Stimulated activated CD4-positive, alpha-beta T cell treated with anti-CD3 and anti-CD28 coated beads, Interleukin-4, amount 100 ng/mL, for 1 hour (primary cell): ENCODE data around the gene NPEPL1.
"Not testable (repeated sequence)": the region's sequence is repeated elsewhere in the genome, so short reads cannot be mapped to it uniquely, and the experiment has no call there.

Experiments
- DNase-seq: peaks from one replicate; pipeline ENCODE4 v3.0.0-alpha.2; 2020

NPEPL1 gene, protein sequence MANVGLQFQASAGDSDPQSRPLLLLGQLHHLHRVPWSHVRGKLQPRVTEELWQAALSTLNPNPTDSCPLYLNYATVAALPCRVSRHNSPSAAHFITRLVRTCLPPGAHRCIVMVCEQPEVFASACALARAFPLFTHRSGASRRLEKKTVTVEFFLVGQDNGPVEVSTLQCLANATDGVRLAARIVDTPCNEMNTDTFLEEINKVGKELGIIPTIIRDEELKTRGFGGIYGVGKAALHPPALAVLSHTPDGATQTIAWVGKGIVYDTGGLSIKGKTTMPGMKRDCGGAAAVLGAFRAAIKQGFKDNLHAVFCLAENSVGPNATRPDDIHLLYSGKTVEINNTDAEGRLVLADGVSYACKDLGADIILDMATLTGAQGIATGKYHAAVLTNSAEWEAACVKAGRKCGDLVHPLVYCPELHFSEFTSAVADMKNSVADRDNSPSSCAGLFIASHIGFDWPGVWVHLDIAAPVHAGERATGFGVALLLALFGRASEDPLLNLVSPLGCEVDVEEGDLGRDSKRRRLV

DNA sequence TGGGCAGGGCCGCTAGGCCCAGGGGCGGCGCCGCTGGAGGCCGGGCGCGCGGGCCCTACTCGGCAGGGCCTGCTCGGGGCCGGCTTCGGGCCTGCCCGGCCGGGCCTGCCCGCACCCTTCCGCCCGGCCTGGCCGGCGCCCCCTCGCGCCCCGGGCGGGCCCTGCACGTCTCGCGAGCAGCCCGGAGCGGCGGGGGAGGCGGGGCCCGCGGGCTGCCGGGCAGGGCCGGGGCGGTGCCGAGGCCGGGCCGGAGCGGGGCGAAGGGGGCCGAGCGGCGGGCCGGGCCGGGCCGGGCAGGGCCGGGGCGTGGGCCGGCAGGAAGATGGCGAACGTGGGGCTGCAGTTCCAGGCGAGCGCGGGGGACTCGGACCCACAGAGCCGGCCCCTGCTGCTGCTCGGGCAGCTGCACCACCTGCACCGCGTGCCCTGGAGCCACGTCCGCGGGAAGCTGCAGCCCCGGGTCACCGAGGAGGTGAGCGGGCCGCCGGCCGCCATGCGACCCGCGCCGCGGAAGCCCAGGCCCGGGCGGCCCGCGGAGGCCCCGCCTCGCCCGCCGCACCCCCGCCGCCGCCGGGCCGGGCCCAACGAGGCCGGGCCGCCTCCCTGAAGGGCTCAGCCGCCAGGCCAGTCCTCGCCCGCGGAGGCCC, at the start of gene NPEPL1:
Gene NPEPL1, plus strand, starts transcription at position 222 of the 647 bp plus-strand sequence. Its CDS starts 101 bp downstream, at position 323.
- peak; percentile 71 for DNase-seq

DNA sequence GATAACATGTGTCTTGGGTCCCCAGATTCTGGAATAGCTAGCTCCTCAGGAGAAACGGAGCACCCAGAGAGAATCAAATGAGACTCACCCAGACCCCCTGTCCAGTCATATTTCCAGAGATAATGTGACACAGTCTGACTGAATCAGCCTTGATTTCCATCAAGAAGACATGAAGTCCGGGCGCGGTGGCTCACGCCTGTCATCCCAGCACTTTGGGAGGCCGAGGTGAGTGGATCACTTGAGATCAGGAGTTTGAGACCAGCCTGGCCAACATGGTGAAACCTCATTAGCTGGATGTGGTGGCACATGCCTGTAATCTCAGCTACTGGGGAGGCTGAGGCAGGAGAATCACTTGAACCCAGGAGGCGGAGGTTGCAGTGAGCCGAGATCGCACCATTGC, 49.7 kb upstream of the NPEPL1 start:
- not testable (repeated sequence) for DNase-seq

DNA sequence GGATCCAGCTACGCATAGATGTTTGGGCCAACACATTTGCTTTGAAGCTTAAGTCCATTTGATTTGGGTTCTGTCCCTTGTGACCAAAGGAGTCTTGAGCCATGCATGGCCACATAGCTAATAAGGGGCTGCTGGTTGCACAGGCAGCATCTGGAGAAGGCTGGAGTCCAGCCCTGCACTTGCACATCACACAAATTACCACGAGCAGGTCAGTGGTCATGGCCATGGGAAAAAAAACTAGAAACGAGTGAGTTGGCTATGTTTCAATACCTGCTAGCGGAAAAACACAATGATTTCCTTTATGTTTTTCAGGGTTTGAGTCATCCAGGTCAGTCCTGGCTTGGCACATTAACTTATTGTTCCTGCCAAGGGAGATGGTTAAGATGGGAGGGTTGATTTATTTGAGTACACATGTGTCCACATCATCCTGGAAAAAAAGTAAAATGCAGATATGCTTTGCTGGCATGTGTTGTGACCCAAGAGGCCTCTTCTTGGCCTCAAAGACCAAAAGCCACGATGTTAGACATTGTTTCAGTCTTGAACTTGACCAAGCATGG, 47.1 kb upstream of the NPEPL1 start:
- DNase-seq, result no peak

DNA sequence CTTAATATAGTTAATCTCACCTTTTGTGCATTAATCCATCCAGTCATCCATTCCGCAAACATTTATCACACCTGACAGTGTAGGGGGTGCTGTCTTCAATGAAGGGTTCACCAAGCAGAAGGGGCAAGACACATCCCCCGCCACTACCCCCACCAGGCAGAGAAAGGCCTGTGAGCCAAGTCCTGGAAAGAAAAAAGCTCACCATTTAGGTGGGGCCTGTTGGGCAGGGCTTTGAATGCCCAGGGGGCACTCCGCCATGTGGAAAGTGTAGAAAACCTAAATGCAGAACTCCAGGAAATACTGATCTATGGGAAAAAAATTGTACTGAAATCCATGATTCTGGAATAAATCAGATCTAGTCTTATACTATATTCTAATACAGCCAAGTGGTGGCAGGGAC, 46.3 kb upstream of the NPEPL1 start:
- DNase-seq, result no peak

DNA sequence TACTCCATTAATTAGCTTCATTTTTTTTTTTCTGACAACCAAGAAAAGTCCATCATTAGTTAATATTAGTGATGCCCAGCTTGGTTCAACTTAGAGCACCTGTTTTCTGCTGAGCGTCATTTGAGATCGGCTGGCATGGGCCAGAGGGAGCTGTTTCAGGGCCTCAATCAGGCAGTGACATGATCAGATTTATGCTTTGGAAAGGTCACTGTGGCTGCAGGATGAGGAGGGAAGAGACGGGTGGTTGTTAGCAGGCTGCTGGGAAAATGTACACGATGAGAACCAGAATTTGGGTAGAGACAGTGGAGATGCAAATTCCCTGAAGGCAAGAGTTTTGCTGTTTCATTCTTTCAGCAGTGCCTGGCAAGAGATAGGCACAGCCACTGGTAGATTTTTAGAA, 45.9 kb upstream of the NPEPL1 start:
- DNase-seq, result no peak

DNA sequence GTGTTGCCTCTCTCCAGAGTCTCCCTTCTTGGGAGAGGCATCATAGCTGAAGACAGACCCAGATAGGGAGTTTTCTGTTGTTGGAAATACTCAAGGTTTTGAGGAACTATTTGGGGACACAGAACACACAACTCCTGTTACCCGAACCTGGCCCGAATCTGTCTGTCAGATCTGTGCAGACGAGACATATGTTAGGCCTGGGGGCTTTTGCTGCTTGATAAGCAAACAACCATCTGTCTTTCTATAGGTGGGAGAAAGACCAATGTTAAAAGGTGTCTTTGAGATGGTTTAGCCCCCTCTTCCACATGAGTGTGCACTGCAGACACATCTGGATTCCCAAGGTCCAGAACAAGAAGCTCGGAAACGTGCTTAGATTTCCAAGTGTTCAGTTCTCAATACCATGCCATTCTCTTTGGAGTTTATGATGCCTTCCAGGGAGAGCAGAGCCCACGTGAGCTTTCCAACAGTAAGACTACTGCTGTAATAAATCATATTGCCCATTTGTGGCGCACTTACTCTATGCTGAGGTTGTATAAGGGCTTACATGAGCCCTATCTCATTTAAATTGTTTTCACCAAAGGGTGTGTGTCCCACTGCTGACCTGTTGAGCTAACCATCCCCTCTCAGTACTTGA, 45.3 kb upstream of the NPEPL1 start:
- DNase-seq, result no peak

DNA sequence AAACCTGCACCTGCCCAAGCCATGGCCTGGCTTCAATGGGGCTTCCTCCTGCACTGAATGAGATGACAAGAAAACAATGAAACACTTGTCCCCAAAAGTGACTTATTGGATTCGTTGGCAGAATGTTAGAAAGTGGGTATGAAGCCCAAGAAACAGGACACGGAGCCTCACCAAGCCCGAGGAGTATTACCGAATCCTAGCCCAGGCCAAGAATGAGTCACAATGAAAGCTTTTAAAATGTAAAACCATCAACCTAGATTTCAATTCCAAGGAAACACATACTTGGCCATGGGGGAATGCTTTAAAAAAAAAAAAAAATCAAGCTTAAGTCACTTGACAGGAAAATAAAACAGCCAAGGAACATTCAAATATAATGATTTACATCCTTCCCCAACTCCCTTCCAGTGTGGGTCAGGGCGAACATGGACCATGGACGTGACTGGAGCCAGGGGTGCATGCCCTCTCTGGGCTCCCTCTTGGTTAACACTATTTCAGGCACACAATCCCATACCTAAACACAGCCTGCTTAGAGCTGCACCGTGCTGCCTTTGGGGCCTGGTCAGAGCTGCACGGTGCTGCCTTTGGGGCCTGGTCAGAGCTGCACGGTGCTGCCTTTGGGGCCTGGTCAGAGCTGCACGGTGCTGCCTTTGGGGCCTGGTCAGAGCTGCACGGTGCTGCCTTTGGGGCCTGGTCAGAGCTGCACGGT, 44.7 kb upstream of the NPEPL1 start:
- DNase-seq, result no peak

DNA sequence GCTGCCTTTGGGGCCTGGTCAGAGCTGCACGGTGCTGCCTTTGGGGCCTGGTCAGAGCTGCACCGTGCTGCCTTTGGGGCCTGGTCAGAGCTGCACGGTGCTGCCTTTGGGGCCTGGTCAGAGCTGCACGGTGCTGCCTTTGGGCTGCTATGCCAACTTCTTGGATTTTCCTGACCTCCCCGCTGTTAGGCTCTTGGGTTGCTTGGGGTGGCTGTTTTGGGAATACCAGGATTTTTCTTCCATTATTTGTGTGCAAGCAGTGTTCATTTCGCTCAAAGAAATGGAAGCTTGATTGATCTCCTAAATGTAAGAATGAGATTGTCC, 44.1 kb upstream of the NPEPL1 start:
- DNase-seq, result not testable (repeated sequence)

DNA sequence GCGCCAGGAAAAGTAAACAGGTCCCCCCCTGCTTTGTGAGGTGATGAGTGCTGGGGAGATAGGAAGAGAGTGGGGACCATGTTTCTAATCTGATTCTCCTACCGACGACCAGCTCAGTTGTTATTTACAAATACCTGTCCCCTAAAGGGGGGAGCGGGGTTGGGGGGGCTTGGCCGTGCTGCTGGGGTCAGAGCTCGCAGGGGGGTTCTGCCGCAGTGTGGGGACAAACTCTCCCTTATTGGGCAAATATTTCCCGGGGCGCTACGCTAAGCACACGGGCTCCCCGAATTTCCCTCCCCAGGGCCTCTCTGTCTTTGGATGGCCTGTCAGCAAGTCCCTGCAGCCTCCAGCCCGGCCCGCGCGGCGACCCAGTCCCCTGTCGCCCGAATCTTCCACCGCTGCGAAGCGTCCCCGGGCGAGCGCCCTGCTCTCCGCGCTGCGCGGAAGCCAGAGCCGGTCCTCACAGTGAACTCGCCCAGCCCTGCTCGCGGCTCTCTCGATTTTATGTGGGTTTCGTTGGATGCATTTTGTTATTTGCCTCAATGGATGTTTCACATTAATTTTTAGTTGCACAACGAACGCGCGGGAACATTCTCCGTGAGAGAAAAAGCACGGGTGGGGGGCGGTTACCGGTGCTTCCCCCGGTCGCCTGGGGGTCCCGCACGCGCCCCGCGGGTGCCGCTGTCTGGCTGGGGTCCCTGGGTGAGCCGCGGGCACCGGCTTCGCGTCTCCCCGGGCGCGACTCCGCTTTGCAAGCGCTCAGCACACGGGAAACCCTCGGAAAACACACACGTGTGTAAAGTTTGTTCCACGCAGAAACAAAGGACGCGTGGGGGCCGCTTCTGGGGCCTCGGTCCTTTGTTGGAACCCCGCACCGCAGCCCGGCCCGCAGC, 43.1 kb upstream of the NPEPL1 start:
- peak; percentile 42 for DNase-seq

DNA sequence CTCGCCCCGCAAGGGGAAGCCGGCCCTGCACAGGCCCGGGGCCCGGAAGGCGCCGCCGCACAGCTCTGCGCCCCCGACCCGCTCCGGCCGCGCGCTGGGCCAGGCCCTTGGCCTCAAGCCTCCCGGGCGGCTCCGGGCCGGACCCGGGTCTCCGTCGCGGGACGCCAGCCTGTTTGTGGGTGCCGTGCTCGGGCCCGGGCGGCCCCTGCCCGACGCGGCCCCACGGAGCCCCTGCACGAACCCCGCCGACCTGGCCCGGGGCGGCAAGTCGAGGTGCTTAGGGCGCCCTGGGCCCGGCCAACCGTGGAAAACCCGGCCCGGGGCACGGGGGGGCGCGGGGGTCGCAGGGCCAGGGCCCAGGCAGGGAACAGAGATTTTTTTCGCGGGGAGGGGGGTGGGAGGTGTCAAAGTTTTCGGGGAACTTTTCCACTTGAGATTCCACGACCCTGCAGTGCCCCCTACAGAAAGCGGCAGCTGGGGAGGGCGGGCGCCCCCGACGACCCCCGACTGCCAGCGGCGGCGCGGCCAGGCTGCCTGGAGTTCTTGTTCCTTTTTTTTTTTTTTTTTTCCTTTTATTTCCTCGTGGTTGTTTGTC, 42.3 kb upstream of the NPEPL1 start:
- peak; percentile 55 for DNase-seq

DNA sequence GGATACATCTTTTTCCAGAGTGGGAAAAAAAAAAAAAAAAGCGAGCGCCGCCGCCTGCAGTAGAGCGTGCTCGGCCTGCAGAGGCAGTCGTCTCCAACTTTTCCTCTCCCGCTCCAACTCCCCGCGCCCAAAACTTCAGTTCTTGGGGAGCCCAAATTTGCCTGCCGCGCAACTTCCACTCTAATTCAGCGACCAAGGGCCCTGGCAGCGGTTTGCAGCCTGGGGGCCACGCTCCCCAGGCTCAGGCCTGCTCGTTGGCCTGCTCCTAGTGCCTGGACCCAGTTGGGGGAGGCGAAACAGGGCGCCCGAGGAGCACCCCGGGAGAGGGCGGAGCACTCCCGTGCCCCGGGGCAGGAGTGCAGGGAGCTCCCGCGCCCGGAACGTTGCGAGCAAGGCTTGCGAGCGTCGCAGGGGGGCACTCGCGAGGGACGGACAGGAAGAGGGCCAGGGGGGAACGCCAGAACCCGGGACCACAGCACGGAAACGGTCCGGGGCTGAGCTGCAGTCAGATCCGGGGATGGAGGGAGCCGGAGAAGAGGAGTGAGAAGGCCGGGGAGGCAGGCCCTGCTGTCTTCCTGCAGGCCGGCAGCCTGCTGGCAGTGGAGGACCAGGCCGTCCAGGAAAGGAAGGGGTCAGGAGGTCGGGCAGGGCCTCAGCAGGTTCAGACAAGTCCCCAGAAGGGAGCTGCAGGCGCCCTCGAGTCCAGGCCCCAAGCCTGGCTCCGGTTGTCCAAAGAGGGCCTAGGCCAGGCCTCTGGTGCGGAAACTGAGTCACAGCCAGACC, 41.6 kb upstream of the NPEPL1 start, which contains the start of gene STX16:
Gene STX16, plus strand, starts transcription at position 508 of the 783 bp plus-strand sequence. CDS start 724 bp downstream, outside the sequence.
- DNase-seq, result peak; percentile 88

DNA sequence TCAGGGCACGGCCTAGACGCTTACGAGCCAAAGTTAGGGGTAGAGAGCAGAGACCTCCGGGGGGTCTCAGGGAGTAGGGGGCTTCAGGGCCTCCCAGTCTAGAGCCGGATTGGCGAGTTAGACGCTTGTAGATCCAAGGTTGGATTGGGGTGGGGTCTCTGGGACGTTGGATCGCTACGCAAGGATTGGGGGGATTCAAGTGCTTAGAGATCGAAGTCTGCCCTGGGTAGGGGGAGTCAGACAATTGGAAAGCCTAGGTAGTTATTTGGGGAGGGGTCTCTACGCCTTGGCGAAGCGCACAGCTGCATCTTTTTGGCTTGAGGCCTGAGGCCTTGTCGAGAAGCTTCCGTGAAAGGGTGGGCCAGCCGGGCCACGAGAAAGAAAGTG, 41.0 kb upstream of the NPEPL1 start:
- DNase-seq, result no peak

DNA sequence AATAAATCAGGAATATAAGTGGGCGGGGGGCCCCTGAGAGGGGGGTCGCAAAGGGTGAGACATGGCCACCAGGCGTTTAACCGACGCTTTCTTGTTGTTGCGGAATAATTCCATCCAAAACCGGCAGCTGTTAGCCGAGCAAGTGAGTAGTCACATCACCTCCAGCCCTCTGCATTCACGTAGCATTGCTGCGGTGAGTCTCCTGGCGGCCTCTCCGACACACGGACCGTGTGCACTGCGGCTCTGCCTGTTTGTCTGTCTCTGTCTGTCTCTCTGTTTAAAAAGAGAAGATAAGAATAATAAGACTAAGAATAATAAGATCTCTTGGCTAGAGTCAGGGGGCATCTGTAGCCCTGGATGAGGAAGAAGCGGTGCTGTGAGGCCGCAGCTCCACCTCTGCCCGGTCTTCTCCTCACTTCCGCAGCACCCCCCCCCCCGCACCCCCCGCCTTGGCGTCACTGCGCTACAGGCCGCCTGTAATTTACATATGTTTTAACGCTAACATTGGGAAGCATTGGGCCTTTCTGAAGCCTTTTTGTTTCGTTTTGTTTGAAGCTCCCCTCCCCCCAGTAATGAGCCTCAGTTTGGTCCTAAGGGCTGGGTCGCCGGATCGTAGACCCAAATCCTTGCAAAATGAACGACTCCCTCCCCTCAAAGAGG, 40.5 kb upstream of the NPEPL1 start:
- DNase-seq, result peak; percentile 57

DNA sequence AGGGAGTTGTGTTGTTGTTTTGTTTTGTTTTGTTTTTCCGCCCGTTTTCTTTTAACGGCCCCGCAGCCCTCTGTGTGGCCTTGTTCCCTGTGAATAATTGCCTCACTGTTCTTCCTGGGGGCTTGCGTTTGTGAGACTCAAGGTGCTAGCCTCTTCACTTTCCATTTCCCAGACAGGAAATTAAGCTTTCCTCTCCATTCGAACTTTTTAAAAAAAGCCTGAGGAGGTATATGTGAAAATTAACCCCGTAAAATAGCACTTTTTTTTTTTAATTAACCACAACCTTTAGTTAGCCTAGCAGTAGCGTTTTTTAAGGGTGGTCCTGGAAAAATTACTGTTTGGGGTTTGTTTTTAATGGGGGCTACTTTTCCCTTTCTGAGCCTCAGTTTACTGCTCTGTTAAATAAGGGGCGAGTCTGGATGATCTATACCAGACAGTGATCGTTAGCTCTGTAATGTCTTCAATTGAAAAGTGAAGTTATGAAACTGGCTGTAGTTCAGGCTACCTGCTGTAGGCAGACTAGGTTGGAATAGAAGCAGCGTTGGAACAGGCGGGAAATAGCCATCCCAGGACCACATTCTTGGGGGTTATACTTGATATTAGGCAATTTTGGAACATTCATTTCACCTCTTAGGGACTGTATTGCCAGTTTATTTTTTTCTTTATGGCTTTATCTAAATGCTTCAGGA, 39.9 kb upstream of the NPEPL1 start:
- no peak for DNase-seq

DNA sequence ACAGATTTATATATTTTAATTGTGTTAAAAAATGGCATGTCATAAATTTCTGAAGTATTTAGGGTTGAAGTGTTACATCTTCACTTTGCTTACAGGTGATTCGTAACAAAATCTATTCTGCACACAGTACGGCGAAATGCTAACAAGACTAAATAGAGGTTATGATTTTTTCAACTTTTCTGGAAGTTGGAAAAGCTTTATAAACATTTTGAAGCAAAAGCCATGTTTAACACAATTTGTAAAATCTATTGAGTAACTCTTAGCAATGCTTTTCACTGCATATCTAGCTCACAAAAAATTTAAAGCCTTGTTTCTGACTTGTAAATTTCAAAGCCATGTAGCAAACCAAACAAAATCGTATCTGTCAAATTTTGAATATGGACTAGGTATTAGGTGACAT, 38.3 kb upstream of the NPEPL1 start:
- no peak for DNase-seq

DNA sequence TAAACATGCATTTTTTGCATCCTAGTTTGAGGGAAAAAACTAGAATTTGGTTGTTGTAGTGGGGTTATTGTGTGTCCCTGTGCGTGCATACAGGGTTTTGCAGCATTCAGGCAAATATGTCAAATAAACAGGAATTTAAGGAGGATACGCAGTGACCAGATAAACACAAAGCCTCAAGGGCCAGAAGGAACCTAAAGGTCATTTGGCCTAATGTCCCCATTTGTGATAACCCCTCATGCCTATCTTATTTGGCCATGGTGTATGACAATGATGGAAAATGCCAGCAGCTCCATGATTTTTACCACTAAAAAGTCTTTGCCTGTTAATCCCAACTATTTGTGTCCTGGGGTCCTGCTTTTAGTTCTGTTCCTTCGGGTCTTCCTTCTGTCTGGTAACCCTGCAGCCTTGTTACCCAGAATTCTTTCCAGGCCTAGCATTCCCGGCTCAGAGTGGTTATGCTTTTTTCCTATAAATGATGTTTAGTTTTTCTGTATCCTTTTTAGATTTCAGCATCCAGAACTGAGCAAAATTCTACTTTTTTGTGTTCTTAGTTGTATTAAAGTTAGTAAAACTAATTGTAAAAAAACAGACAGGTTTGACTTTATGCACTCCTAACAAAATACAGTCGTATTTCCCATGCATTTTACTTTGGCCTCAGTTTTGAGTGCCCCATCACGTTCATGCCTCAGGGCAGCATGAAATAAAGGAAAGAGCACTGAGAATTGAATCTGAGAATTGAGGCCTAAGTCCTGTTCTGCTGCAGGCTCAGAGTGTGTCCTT, 37.1 kb upstream of the NPEPL1 start:
- DNase-seq, result no peak

DNA sequence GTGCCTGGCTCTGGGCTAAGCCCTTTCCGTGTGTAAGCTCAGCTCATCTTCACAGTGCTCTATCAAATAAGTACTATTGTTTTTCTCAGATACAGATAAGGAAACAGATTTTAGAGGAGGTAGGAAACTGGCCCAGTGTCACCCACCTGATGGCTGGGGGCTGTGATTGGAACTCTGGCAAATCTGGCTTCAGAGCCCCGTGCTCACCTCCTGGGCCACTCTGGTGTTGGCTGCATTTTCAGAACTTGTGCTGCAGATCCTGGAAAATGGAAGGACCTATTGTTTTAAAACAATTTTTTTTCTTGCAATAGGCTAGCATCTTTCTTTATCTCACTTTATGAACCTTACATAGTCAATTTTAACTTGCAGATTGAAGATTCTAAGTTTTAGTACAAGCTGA, 35.8 kb upstream of the NPEPL1 start:
- no peak for DNase-seq

DNA sequence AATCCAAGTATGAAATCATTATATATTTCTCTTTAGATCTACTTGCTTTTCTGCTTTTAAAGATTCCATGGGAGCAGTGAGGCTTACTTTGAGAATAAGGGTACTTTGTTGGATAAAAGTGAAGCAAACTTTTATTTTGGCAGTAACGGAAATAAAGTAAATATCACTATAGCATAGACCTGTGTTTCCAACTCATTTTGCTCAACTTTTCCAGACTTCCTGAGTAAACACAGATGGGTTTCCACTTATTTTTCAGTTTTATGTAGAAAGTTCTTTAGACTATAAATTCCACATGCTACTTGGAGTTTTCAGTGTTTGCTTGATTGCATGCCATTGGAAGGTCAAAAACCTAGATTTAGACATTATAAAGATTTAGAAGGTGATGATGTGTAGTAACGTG, 35.3 kb upstream of the NPEPL1 start:
- no peak for DNase-seq
